Measurements from ENCODE around the gene KIAA0753.

The KIAA0753 gene

DNA sequence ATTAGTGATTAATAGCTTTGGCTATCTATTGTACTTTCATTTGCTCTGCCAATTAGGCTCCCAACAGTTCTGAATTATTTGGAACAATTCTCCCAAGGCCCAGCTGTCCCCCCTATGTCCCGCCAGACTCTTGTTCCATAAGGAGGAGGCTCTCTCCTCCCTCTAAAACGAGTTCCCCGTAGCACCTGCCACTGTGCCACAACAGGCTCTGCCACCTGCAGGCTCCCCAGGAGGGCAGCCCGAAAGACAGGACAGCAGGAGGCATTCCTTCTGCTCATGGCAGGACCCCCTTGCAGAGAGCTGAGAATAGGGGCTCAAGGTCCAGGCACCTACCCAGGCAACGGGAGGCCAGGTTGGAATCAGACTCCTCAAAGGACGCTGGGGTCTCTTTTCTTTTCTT, 93.2 kb downstream of the KIAA0753 start:
- H3K4me3 ChIP-seq (ENCODE audit: control insufficient read depth in 1 of 7, extremely low read depth in 1 of 7, insufficient read depth in 4 of 7, low read depth in 2 of 7, low read length in 6 of 7): no peak overlapping the region
- WGBS (ENCODE audit: insufficient coverage): 96% methylated on average over 6 of the region's 6 CpGs
- no peak overlapping the region for H3K27ac ChIP-seq (ENCODE audit: insufficient read depth in 1 of 2, low read depth in 1 of 2, low read length in 2 of 2, poor library complexity in 1 of 2, severe bottlenecking in 2 of 2)
- CTCF ChIA-PET: no interaction called here
- H3K36me3 ChIP-seq (ENCODE audit: control insufficient read depth in 4 of 4, insufficient read depth in 4 of 4, low read length in 3 of 4): no peaks in the 10 kb centered on the region
- H3K27me3 ChIP-seq (replicated peaks in 2 of 5; ENCODE audit: control insufficient read depth in 4 of 5, insufficient read depth in 5 of 5, low read length in 4 of 5): peaks cover 0 to 2% (median 2%) of the 10 kb centered on the region in 5 experiments
- peaks cover 0 to 23% (median 15%) of the 10 kb centered on the region in 4 experiments for H3K4me1 ChIP-seq (ENCODE audit: control extremely low read depth in 1 of 4, control insufficient read depth in 4 of 4, insufficient read depth in 4 of 4, low read length in 3 of 4)
- POLR2A ChIA-PET: no interaction called here
- no peak for DNase-seq
- no peaks in the 10 kb centered on the region for H3K9me3 ChIP-seq (ENCODE audit: control extremely low read depth in 1 of 5, control insufficient read depth in 4 of 5, insufficient read depth in 2 of 5, low read depth in 1 of 5, low read length in 4 of 5)

DNA sequence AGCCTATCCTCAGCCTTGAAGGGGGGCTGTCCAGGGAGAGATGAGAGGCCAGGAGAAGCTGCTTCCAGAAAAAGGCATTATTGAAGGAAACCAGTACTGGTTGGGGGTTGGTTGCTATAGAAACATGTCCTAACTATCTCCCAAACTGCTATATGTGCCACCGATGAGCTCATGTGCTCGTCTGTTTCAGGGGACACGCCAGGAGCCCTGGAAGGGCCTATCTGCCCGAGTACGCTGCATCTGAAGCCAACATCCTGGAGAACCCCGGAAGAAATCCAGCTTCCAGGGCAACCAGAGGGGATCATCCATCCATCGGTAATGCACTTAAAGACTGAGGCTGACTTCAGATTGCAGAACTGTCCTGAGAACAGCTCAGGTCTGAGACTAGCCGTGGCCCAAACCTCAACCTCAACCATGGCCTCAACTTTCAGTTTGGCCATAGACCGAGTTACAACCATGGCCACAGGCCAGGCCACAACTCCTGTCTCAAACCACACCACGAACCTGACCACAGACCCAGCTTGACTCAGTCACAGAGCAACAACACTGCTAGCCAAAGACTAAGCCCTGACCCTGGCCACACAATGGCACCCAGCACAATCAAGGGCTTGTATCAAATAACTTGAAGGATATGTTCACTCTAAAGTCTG, 94.3 kb downstream of the KIAA0753 start:
- WGBS (ENCODE audit: insufficient coverage): 74% methylated on average over 10 of the region's 10 CpGs
- Histone ChIP-seq H3K27ac (ENCODE audit: insufficient read depth in 1 of 2, low read depth in 1 of 2, low read length in 2 of 2, poor library complexity in 1 of 2, severe bottlenecking in 2 of 2) (no peak overlapping the region), H3K4me1 (ENCODE audit: control extremely low read depth in 1 of 4, control insufficient read depth in 4 of 4, insufficient read depth in 4 of 4, low read length in 3 of 4) (peaks cover 0 to 19% (median 13%) of the 10 kb centered on the region in 4 experiments), H3K36me3 (ENCODE audit: control insufficient read depth in 4 of 4, insufficient read depth in 4 of 4, low read length in 3 of 4) (no peaks in the 10 kb centered on the region), H3K9me3 (ENCODE audit: control extremely low read depth in 1 of 5, control insufficient read depth in 4 of 5, insufficient read depth in 2 of 5, low read depth in 1 of 5, low read length in 4 of 5) (no peaks in the 10 kb centered on the region), H3K27me3 (replicated peaks in 2 of 5; ENCODE audit: control insufficient read depth in 4 of 5, insufficient read depth in 5 of 5, low read length in 4 of 5) (peaks cover 0 to 2% (median 0%) of the 10 kb centered on the region in 5 experiments), H3K4me3 (ENCODE audit: control insufficient read depth in 1 of 7, extremely low read depth in 1 of 7, insufficient read depth in 4 of 7, low read depth in 2 of 7, low read length in 6 of 7) (no peak overlapping the region)
- POLR2A ChIA-PET: interaction anchor here (0.5 kb wide), 1 partner anchor 59 kb away, joined by 3 read pairs; no protein-coding TSS in a partner anchor
- CTCF ChIA-PET: interaction anchor here (0.9 to 1.0 kb wide), 2 partner anchors 11 to 22 kb away, joined by 3 to 4 read pairs; no protein-coding TSS in a partner anchor
- DNase-seq: peak in 1 of 3 donors; percentile 17

DNA sequence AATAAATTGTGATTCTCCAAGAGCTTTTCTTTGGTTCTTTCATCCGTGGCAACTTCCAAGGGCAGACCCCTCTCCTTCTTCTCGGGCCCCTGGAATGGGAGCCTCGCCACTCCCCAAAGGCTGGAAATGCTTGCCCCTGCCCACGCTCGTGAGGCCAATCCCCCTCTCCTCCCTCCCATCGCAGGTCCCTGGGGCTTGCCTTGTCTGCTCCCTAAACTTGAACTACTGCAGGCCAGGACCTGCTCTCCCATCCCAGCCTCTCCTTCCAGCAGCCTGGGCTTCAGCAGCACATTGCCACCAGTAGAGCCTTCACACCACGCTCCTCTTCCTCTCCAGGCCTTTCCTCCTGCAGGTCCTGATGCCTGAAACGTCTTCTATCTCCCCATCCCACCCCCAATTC, 95.2 kb downstream of the KIAA0753 start:
- POLR2A ChIA-PET: no interaction called here
- Histone ChIP-seq H3K27me3 (replicated peaks in 2 of 5; ENCODE audit: control insufficient read depth in 4 of 5, insufficient read depth in 5 of 5, low read length in 4 of 5) (peaks cover 0 to 2% (median 0%) of the 10 kb centered on the region in 5 experiments), H3K4me3 (ENCODE audit: control insufficient read depth in 1 of 7, extremely low read depth in 1 of 7, insufficient read depth in 4 of 7, low read depth in 2 of 7, low read length in 6 of 7) (no peak overlapping the region), H3K4me1 (ENCODE audit: control extremely low read depth in 1 of 4, control insufficient read depth in 4 of 4, insufficient read depth in 4 of 4, low read length in 3 of 4) (peaks cover 0 to 19% (median 13%) of the 10 kb centered on the region in 4 experiments), H3K9me3 (ENCODE audit: control extremely low read depth in 1 of 5, control insufficient read depth in 4 of 5, insufficient read depth in 2 of 5, low read depth in 1 of 5, low read length in 4 of 5) (no peaks in the 10 kb centered on the region), H3K36me3 (ENCODE audit: control insufficient read depth in 4 of 4, insufficient read depth in 4 of 4, low read length in 3 of 4) (no peaks in the 10 kb centered on the region), H3K27ac (ENCODE audit: insufficient read depth in 1 of 2, low read depth in 1 of 2, low read length in 2 of 2, poor library complexity in 1 of 2, severe bottlenecking in 2 of 2) (no peak overlapping the region)
- CTCF ChIA-PET: interaction anchor here (1.0 kb wide), 1 partner anchor 21 kb away, joined by 4 read pairs; no protein-coding TSS in a partner anchor
- DNase-seq: no peak
- 90% methylated on average over 8 of the region's 8 CpGs for WGBS (ENCODE audit: insufficient coverage)

DNA sequence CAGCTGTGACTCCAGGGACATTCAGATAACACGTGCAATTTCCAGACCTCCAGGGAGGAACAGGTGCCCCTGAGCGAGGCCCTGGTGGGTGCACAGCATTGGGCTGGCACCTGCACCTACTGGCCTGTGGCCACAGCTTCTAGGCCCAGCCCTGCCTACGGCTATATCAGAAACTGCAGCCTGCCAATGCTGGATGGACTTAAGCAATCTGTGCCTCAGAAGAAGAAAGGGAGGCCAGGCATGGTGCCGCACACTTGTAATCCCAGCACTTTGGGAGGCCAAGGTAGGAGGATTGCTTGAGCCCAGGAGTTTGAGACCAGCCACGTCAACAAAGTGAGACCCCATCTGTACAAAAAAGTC, 96.5 kb downstream of the KIAA0753 start:
- POLR2A ChIA-PET: no interaction called here
- H3K9me3 ChIP-seq (ENCODE audit: control extremely low read depth in 1 of 5, control insufficient read depth in 4 of 5, insufficient read depth in 2 of 5, low read depth in 1 of 5, low read length in 4 of 5): peaks cover 0 to 10% (median 0%) of the 10 kb centered on the region in 5 experiments
- no peaks in the 10 kb centered on the region for H3K36me3 ChIP-seq (ENCODE audit: control insufficient read depth in 4 of 4, insufficient read depth in 4 of 4, low read length in 3 of 4)
- 94% methylated on average over 5 of the region's 5 CpGs for WGBS (ENCODE audit: insufficient coverage)
- CTCF ChIA-PET: no interaction called here
- no peak for DNase-seq
- peaks cover 0 to 2% (median 0%) of the 10 kb centered on the region in 5 experiments for H3K27me3 ChIP-seq (replicated peaks in 2 of 5; ENCODE audit: control insufficient read depth in 4 of 5, insufficient read depth in 5 of 5, low read length in 4 of 5)
- H3K27ac ChIP-seq (ENCODE audit: insufficient read depth in 1 of 2, low read depth in 1 of 2, low read length in 2 of 2, poor library complexity in 1 of 2, severe bottlenecking in 2 of 2): no peak overlapping the region
- peaks cover 0 to 17% (median 12%) of the 10 kb centered on the region in 4 experiments for H3K4me1 ChIP-seq (ENCODE audit: control extremely low read depth in 1 of 4, control insufficient read depth in 4 of 4, insufficient read depth in 4 of 4, low read length in 3 of 4)
- no peak overlapping the region for H3K4me3 ChIP-seq (ENCODE audit: control insufficient read depth in 1 of 7, extremely low read depth in 1 of 7, insufficient read depth in 4 of 7, low read depth in 2 of 7, low read length in 6 of 7)

DNA sequence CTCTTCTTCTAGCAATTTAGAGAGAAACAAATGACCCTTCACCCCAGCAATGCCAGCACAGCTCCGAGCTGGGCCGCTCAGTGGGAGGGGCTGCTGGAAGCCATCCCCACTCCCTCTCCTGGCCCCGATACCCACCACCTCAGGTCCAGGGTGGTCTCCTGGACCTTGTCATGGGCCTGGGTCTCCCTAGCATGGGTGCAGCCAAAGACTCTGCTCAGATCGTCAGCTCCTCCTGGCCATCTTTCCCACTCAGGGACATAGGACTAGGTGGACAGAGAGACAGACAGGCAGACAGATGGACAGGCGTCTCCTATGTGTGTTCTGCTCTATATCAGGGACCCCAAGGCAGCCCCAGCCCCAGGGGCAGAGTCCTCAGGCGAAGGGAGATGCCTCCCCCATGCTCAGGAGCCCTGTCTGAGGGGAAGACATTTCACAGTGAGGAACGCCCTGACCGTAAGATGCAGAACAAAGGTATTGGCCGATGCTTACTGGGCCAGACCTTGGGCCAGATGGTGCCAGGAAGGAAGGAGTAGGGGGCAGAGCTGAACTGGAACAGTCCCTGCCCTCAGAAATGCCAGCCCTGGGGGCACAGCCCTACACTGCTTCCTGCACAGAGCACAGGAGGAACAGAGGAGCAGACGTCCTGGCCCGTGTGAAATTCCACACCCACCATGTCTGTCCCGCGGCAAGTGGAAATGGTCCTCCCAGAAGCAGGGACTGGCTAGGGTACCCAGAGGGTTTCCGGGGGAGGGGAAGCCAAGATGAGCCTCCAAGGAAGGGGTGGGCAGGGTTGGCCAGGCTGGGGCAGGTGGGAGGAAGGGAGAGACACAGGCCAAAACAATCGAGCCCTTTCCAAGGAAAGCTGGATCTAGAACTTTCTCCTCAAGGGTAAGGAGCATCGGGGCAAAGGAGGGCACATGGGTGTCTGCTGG, 97.2 kb downstream of the KIAA0753 start:
- Histone ChIP-seq H3K27ac (ENCODE audit: insufficient read depth in 1 of 2, low read depth in 1 of 2, low read length in 2 of 2, poor library complexity in 1 of 2, severe bottlenecking in 2 of 2) (no peak overlapping the region), H3K27me3 (replicated peaks in 2 of 5; ENCODE audit: control insufficient read depth in 4 of 5, insufficient read depth in 5 of 5, low read length in 4 of 5) (peaks cover 0 to 2% (median 0%) of the 10 kb centered on the region in 5 experiments), H3K4me3 (ENCODE audit: control insufficient read depth in 1 of 7, extremely low read depth in 1 of 7, insufficient read depth in 4 of 7, low read depth in 2 of 7, low read length in 6 of 7) (no peak overlapping the region), H3K36me3 (ENCODE audit: control insufficient read depth in 4 of 4, insufficient read depth in 4 of 4, low read length in 3 of 4) (no peaks in the 10 kb centered on the region), H3K4me1 (ENCODE audit: control extremely low read depth in 1 of 4, control insufficient read depth in 4 of 4, insufficient read depth in 4 of 4, low read length in 3 of 4) (peaks cover 0 to 10% (median 6%) of the 10 kb centered on the region in 4 experiments), H3K9me3 (ENCODE audit: control extremely low read depth in 1 of 5, control insufficient read depth in 4 of 5, insufficient read depth in 2 of 5, low read depth in 1 of 5, low read length in 4 of 5) (peaks cover 0 to 13% (median 0%) of the 10 kb centered on the region in 5 experiments)
- WGBS (ENCODE audit: insufficient coverage): 93% methylated on average over 12 of the region's 16 CpGs
- no peak for DNase-seq
- POLR2A ChIA-PET: no interaction called here
- CTCF ChIA-PET: no interaction called here

DNA sequence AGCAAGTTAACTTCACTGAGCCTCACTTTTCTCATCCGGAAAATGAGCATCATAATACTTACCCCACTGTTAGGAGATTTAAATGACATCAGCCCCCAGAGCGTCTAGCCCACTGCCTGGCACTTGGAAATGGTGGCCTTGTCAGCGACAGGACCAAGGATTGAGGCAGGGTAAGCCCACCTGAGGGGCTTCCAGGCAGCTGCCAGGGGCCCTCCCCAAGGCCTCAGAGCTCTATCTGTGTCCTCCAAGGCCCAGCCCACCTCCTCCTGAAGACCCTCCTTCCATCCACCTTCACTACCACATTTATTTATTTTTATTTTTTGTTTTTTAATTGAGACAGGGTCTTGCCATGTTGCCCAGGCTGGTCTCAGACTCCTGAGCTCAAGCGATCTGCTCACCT, 97.9 kb downstream of the KIAA0753 start:
- Histone ChIP-seq H3K9me3 (ENCODE audit: control extremely low read depth in 1 of 5, control insufficient read depth in 4 of 5, insufficient read depth in 2 of 5, low read depth in 1 of 5, low read length in 4 of 5) (peaks cover 0 to 13% (median 0%) of the 10 kb centered on the region in 5 experiments), H3K4me1 (ENCODE audit: control extremely low read depth in 1 of 4, control insufficient read depth in 4 of 4, insufficient read depth in 4 of 4, low read length in 3 of 4) (peaks cover 0 to 5% (median under 1%) of the 10 kb centered on the region in 4 experiments), H3K27ac (ENCODE audit: insufficient read depth in 1 of 2, low read depth in 1 of 2, low read length in 2 of 2, poor library complexity in 1 of 2, severe bottlenecking in 2 of 2) (no peak overlapping the region), H3K4me3 (ENCODE audit: control insufficient read depth in 1 of 7, extremely low read depth in 1 of 7, insufficient read depth in 4 of 7, low read depth in 2 of 7, low read length in 6 of 7) (no peak overlapping the region), H3K27me3 (replicated peaks in 2 of 5; ENCODE audit: control insufficient read depth in 4 of 5, insufficient read depth in 5 of 5, low read length in 4 of 5) (peaks cover 0 to 2% (median 0%) of the 10 kb centered on the region in 5 experiments), H3K36me3 (ENCODE audit: control insufficient read depth in 4 of 4, insufficient read depth in 4 of 4, low read length in 3 of 4) (no peaks in the 10 kb centered on the region)
- no peak for DNase-seq
- WGBS (ENCODE audit: insufficient coverage): 100% methylated on average over 3 of the region's 4 CpGs
- CTCF ChIA-PET: no interaction called here
- POLR2A ChIA-PET: no interaction called here

DNA sequence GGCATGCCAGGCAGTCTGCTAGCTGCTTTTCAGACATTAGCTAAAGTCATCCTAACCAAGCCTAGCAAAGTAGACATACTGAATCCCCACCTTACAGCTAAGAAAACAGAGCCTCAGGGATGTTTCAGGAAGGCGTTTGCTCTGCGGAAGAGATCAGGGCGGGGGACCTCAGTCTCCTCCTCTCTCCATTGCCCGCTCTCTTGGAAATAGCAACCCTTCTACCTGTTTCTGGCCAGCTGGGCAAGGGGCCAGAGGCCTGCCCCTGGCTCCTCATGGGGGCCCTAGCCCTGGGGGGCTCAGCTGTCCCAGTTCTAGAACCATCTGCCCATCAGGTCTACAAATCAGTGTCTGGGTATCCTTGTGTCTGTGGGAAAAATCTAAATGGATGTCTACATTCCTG, 98.6 kb downstream of the KIAA0753 start:
- peaks cover 0 to 2% (median 0%) of the 10 kb centered on the region in 5 experiments for H3K27me3 ChIP-seq (replicated peaks in 2 of 5; ENCODE audit: control insufficient read depth in 4 of 5, insufficient read depth in 5 of 5, low read length in 4 of 5)
- CTCF ChIA-PET: no interaction called here
- WGBS (ENCODE audit: insufficient coverage): 100% methylated on average over 4 of the region's 4 CpGs

More for the DNA sequence above, 98.6 kb downstream of the KIAA0753 start:
- H3K27ac ChIP-seq (ENCODE audit: insufficient read depth in 1 of 2, low read depth in 1 of 2, low read length in 2 of 2, poor library complexity in 1 of 2, severe bottlenecking in 2 of 2): no peak overlapping the region
- no peaks in the 10 kb centered on the region for H3K36me3 ChIP-seq (ENCODE audit: control insufficient read depth in 4 of 4, insufficient read depth in 4 of 4, low read length in 3 of 4)
- peaks cover 0 to 5% (median 0%) of the 10 kb centered on the region in 4 experiments for H3K4me1 ChIP-seq (ENCODE audit: control extremely low read depth in 1 of 4, control insufficient read depth in 4 of 4, insufficient read depth in 4 of 4, low read length in 3 of 4)
- DNase-seq: no peak
- POLR2A ChIA-PET: no interaction called here
- H3K4me3 ChIP-seq (ENCODE audit: control insufficient read depth in 1 of 7, extremely low read depth in 1 of 7, insufficient read depth in 4 of 7, low read depth in 2 of 7, low read length in 6 of 7): no peak overlapping the region
- peaks cover 0 to 13% (median 0%) of the 10 kb centered on the region in 5 experiments for H3K9me3 ChIP-seq (ENCODE audit: control extremely low read depth in 1 of 5, control insufficient read depth in 4 of 5, insufficient read depth in 2 of 5, low read depth in 1 of 5, low read length in 4 of 5)

All from common myeloid progenitor, CD34-positive (primary cell).